ENCODE measurements around the gene PHEX. TPM values are rescaled to one million over a fixed set of nuclear protein-coding genes. Genes with fewer than 3 reads are reported as not detected.

Gene PHEX
- total RNA-seq, 1 experiment from 2014 or later, result 0.04 TPM

DNA sequence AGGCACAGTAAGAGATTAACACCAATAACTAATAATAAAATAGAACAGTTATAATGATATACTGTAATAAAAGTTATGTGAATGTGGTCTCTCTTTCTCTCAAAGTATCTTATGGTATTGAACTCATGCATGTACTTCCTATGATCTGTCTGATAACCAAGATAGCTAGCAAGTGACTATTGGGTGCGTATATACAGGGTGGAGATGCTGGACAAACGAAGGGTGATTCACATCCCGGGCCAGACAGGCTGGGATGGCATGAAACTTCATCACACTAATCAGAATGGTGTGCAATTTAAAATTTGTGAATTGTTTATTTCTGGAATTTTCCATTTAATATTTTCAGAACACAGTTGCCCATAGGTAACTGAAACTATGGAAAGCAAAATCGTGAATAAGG, 96.8 kb downstream of the PHEX start:
- peaks cover 33% of the 10 kb centered on the region for H3K4me1 Mint-ChIP-seq
- DNase-seq (ENCODE audit: low spot score) (no peak), ATAC-seq (no peak)
- H3K27me3 Mint-ChIP-seq (ENCODE audit: low read depth), result no peaks in the 10 kb centered on the region; the same call in 1 of the 2 replicates
- no peaks in the 10 kb centered on the region for H3K9me3 Mint-ChIP-seq
- no peak overlapping the region for H3K27ac Mint-ChIP-seq
- TF ChIP-seq IRF2 (CRISPR knock-in tag; IDR thresholded peaks at IDR 0.05; ENCODE audit: borderline replicate concordance, low read depth) (no peak), GABPB1 (CRISPR knock-in tag; IDR thresholded peaks at IDR 0.05) (no peak), ZNF263 (CRISPR knock-in tag; IDR thresholded peaks at IDR 0.05; ENCODE audit: low read depth) (no peak), CREB1 (CRISPR knock-in tag; IDR thresholded peaks at IDR 0.05) (no peak), MYBL2 (CRISPR knock-in tag; IDR thresholded peaks at IDR 0.05) (no peak), JAZF1 (CRISPR knock-in tag; IDR thresholded peaks at IDR 0.05) (no peak), ZNF138 (CRISPR knock-in tag; conservative IDR thresholded peaks at IDR 0.05) (no peak), TEAD4 (CRISPR knock-in tag; IDR thresholded peaks at IDR 0.05) (no peak)
- no peaks in the 10 kb centered on the region for H3K36me3 Mint-ChIP-seq
- CTCF ChIA-PET, result no interaction called here
- POLR2A ChIA-PET, result no interaction called here
- H3K4me3 Mint-ChIP-seq, result no peak overlapping the region

DNA sequence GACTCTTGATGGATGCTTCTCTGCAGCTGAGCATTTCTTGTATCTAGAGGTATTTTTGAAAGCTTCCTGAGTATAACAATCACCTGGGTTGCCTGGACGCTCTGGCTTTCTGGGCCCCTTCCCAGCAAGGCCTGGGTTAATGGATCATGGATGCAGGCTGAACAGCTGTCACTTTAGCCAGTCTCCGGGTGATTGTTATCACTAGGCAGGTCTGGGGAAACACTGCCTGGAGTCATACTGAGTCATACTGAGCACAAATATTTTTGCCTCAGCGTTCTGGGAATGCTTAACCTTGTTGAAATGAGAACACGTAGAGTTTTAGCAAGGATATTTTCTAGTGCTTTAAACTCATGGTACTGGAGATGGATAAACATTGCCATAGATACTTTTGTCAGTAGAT, 102.6 kb downstream of the PHEX start:
- no peaks in the 10 kb centered on the region for H3K9me3 Mint-ChIP-seq
- H3K4me1 Mint-ChIP-seq, result peaks cover 40% of the 10 kb centered on the region
- H3K27me3 Mint-ChIP-seq (ENCODE audit: low read depth), result no peaks in the 10 kb centered on the region; the same call in 1 of the 2 replicates
- no peak overlapping the region for H3K4me3 Mint-ChIP-seq
- no peak for TF ChIP-seq NR1H2 (CRISPR knock-in tag; IDR thresholded peaks at IDR 0.05)
- TF ChIP-seq, protein P1, sequence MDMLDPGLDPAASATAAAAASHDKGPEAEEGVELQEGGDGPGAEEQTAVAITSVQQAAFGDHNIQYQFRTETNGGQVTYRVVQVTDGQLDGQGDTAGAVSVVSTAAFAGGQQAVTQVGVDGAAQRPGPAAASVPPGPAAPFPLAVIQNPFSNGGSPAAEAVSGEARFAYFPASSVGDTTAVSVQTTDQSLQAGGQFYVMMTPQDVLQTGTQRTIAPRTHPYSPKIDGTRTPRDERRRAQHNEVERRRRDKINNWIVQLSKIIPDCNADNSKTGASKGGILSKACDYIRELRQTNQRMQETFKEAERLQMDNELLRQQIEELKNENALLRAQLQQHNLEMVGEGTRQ (CRISPR knock-in tag; IDR thresholded peaks at IDR 0.05), result no peak
- TF ChIP-seq, protein P2, sequence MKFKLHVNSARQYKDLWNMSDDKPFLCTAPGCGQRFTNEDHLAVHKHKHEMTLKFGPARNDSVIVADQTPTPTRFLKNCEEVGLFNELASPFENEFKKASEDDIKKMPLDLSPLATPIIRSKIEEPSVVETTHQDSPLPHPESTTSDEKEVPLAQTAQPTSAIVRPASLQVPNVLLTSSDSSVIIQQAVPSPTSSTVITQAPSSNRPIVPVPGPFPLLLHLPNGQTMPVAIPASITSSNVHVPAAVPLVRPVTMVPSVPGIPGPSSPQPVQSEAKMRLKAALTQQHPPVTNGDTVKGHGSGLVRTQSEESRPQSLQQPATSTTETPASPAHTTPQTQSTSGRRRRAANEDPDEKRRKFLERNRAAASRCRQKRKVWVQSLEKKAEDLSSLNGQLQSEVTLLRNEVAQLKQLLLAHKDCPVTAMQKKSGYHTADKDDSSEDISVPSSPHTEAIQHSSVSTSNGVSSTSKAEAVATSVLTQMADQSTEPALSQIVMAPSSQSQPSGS (CRISPR knock-in tag; IDR thresholded peaks at IDR 0.05; ENCODE audit: borderline replicate concordance, low read depth), result no peak
- no peak for TF ChIP-seq ZNF671 (CRISPR knock-in tag; IDR thresholded peaks at IDR 0.05)
- TF ChIP-seq ZNF138 (CRISPR knock-in tag; conservative IDR thresholded peaks at IDR 0.05), result no peak
- TF ChIP-seq FOXJ3 (CRISPR knock-in tag; IDR thresholded peaks at IDR 0.05; ENCODE audit: borderline replicate concordance), result no peak
- TF ChIP-seq ZNF423 (CRISPR knock-in tag; IDR thresholded peaks at IDR 0.05), result no peak
- no peak for ATAC-seq
- no peak overlapping the region for H3K27ac Mint-ChIP-seq
- ChIA-PET POLR2A (no interaction called here), CTCF (no interaction called here)
- DNase-seq (ENCODE audit: low spot score), result no peak
- no peaks in the 10 kb centered on the region for H3K36me3 Mint-ChIP-seq

DNA sequence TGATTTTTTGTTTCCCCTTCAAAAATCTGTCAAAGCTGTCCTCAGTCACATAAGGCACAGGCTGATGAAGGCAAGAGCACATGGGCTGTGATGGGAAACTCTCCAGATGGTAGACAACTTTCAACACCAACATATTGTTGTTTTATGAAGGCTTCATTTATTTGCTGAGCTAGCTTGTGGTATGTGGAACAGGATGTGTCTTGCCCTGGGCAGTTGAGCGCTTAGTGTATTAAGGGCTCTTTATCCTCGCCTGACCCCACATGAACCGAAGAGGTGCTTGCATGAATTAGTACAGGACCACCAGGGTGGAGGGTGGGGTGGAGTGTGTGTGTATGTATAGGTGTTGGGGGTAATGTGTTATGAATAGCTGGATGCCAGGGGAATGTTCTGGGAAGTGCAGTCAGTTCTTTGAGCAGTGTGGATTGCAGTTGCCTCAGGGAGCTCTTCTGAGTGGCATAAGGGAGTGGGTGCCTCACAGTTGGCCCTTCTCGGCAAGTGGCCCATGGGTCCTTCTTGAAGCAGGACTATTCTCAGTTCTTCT, 103.1 kb downstream of the PHEX start:
- no peak overlapping the region for H3K27ac Mint-ChIP-seq
- no peaks in the 10 kb centered on the region for H3K36me3 Mint-ChIP-seq
- CTCF ChIA-PET, result interaction anchor here (0.7 to 2.6 kb wide), 14 partner anchors 7 to 1198 kb away, joined by 3 to 20 read pairs (median 4); no protein-coding TSS in a partner anchor
- H3K9me3 Mint-ChIP-seq, result no peaks in the 10 kb centered on the region
- H3K27me3 Mint-ChIP-seq (ENCODE audit: low read depth), result no peaks in the 10 kb centered on the region
- peaks cover 35% of the 10 kb centered on the region for H3K4me1 Mint-ChIP-seq
- DNase-seq (ENCODE audit: low spot score), result no peak
- no peak overlapping the region for H3K4me3 Mint-ChIP-seq
- ATAC-seq, result no peak
- POLR2A ChIA-PET, result no interaction called here
- TF ChIP-seq NR3C1 (CRISPR knock-in tag; conservative IDR thresholded peaks at IDR 0.05; ENCODE audit: low read depth), result no peak
- TF ChIP-seq, protein P3, sequence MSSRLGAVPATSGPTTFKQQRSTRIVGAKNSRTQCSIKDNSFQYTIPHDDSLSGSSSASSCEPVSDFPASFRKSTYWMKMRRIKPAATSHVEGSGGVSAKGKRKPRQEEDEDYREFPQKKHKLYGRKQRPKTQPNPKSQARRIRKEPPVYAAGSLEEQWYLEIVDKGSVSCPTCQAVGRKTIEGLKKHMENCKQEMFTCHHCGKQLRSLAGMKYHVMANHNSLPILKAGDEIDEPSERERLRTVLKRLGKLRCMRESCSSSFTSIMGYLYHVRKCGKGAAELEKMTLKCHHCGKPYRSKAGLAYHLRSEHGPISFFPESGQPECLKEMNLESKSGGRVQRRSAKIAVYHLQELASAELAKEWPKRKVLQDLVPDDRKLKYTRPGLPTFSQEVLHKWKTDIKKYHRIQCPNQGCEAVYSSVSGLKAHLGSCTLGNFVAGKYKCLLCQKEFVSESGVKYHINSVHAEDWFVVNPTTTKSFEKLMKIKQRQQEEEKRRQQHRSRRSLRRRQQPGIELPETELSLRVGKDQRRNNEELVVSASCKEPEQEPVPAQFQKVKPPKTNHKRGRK (CRISPR knock-in tag; IDR thresholded peaks at IDR 0.05; ENCODE audit: borderline replicate concordance), result no peak
- no peak for TF ChIP-seq MYBL2 (CRISPR knock-in tag; IDR thresholded peaks at IDR 0.05)
- no peak for TF ChIP-seq NFYB (CRISPR knock-in tag; conservative IDR thresholded peaks at IDR 0.05; ENCODE audit: low read depth)
- TF ChIP-seq, protein P4, sequence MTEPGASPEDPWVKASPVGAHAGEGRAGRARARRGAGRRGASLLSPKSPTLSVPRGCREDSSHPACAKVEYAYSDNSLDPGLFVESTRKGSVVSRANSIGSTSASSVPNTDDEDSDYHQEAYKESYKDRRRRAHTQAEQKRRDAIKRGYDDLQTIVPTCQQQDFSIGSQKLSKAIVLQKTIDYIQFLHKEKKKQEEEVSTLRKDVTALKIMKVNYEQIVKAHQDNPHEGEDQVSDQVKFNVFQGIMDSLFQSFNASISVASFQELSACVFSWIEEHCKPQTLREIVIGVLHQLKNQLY (CRISPR knock-in tag; IDR thresholded peaks at IDR 0.05), result no peak
- no peak for TF ChIP-seq ZNF232 (CRISPR knock-in tag; IDR thresholded peaks at IDR 0.05)
- no peak for TF ChIP-seq TEAD1 (CRISPR knock-in tag; IDR thresholded peaks at IDR 0.05)
- no peak for TF ChIP-seq OVOL2 (CRISPR knock-in tag; IDR thresholded peaks at IDR 0.05; ENCODE audit: borderline replicate concordance)
- TF ChIP-seq, protein P5, sequence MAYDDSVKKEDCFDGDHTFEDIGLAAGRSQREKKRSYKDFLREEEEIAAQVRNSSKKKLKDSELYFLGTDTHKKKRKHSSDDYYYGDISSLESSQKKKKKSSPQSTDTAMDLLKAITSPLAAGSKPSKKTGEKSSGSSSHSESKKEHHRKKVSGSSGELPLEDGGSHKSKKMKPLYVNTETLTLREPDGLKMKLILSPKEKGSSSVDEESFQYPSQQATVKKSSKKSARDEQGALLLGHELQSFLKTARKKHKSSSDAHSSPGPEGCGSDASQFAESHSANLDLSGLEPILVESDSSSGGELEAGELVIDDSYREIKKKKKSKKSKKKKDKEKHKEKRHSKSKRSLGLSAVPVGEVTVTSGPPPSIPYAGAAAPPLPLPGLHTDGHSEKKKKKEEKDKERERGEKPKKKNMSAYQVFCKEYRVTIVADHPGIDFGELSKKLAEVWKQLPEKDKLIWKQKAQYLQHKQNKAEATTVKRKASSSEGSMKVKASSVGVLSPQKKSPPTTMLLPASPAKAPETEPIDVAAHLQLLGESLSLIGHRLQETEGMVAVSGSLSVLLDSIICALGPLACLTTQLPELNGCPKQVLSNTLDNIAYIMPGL (CRISPR knock-in tag; IDR thresholded peaks at IDR 0.05), result no peak
- no peak for TF ChIP-seq PRRX2 (CRISPR knock-in tag; IDR thresholded peaks at IDR 0.05)
- no peak for TF ChIP-seq SP1 (CRISPR knock-in tag; conservative IDR thresholded peaks at IDR 0.05)
- no peak for TF ChIP-seq GTF2I (CRISPR knock-in tag; conservative IDR thresholded peaks at IDR 0.05)
- TF ChIP-seq HMGA2 (CRISPR knock-in tag; IDR thresholded peaks at IDR 0.05), result no peak
